ENCODE results near the gene CYSTM1. TPM values are rescaled to one million over a fixed set of nuclear protein-coding genes. Genes with fewer than 3 reads are reported as not detected.
A peak's percentile ranks its signal among the peaks of the same experiment; 100 is the strongest.

The CYSTM1 gene
- total and polyA plus RNA-seq, 3 experiments from 2014 or later = 11.1 to 17.3 (median 13.9) TPM

DNA sequence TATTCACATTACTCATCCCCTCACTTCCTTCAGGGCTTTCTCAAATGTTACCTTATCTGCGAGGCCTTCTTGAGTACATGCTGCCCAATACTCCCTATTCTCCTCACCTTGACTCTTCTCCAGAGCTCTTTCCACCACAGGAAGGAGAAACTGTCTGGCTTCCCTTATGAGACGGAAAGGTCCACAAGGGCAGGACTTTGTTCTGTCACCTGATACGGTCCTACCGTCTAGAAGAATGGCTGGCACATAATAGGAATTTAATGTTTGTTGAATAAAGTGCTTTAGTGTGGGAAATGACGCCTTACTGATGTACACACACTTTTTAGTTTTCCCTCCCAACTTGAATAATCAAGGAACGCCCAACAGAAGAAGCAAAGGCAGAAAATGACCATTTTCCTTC, 75.4 kb downstream of the CYSTM1 start:
- peaks cover 16% of the 10 kb centered on the region for H3K4me1 ChIP-seq (ENCODE audit: insufficient read depth, low read length)
- Mint-ChIP-seq H3K36me3 (peaks cover 0 to 29% (median 5%) of the 10 kb centered on the region in 3 donors), H3K4me1 (peaks cover 22 to 32% (median 28%) of the 10 kb centered on the region in 3 donors), H3K9me3 (no peaks in the 10 kb centered on the region), H3K27ac (peak overlapping the region in 4 of 8 donors; percentile 9 to 79 (median 56)), H3K27me3 (no peaks in the 10 kb centered on the region), H3K4me3 (no peak overlapping the region)
- no peak overlapping the region for H3K27ac ChIP-seq (ENCODE audit: low read depth, low read length)
- no peaks in the 10 kb centered on the region for H3K27me3 ChIP-seq (ENCODE audit: insufficient read depth, low read length, poor library complexity, severe bottlenecking)
- H3K9me3 ChIP-seq (ENCODE audit: low read length) = no peaks in the 10 kb centered on the region
- no peaks in the 10 kb centered on the region for H3K36me3 ChIP-seq (ENCODE audit: insufficient read depth, low read length)
- ChIA-PET CTCF (interaction anchor here (1.2 kb wide), 1 partner anchor 102 kb away, joined by 3 read pairs; no protein-coding TSS in a partner anchor), POLR2A (no interaction called here)
- no peak for DNase-seq
- no peak overlapping the region for H3K4me3 ChIP-seq (ENCODE audit: low read length)

DNA sequence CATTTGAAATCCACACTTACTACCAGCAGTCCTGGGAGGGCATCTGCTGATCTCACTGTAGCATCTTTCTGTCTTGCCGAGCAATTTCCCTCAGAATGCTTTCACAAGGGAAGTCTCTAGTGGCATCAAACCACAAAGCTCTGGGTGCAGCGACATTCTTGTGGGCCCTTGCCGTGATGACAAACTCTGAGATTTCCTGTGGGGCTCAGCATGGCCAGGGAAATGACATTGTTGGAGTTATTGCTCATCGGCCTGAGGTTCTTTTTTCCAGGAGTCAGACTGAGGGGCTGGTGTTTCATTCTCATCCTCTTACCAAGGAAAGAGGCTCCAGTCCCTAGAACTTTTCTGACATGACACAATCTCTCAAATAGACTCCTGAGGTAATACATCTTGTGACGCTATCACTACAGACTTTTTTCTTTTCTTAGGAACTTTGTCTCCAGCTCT, 76.6 kb downstream of the CYSTM1 start:
- peaks cover 14% of the 10 kb centered on the region for H3K4me1 ChIP-seq (ENCODE audit: insufficient read depth, low read length)

DNA sequence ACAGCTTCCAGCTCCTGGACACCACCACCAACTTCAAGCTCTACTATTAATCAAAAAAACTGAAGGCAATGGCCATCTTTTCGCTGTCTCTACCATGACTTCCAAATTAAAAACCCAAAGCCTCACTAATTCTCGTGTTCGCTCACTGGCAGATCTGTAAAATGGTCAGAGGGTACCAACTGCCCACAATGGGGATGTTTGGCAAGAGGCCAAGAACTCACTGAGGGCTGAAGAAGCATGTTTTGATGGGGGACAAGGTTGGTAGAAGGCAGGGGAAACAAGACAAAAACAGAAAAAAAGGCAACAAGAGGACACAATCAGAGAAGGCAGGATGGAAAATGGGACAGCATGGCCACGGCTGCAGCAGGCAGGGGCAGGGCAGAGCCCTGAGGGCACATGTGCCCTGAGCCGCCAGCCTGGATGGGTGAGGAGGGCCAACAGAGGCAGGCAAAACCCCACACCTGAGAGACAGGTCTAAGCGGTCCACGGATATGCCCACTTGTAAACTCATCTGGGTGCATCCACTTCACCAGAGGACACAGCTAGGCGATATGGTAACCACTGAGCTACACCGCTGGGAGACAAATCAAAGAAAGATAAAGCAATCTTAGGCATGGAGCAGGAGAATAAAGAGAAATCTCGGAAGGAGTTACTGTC, 77.6 kb downstream of the CYSTM1 start:
- Mint-ChIP-seq H3K9me3 (no peaks in the 10 kb centered on the region), H3K27ac (peak overlapping the region in 5 of 8 donors; percentile 31 to 92 (median 80)), H3K36me3 (peaks cover 5 to 14% (median 9%) of the 10 kb centered on the region in 3 donors), H3K4me3 (peak overlapping the region in 1 of 7 donors; percentile 15), H3K27me3 (no peaks in the 10 kb centered on the region), H3K4me1 (peaks cover 27 to 37% (median 33%) of the 10 kb centered on the region in 3 donors)
- Histone ChIP-seq H3K27ac (ENCODE audit: low read depth, low read length) (no peak overlapping the region), H3K9me3 (ENCODE audit: low read length) (no peaks in the 10 kb centered on the region), H3K36me3 (ENCODE audit: insufficient read depth, low read length) (no peaks in the 10 kb centered on the region), H3K4me1 (ENCODE audit: insufficient read depth, low read length) (peaks cover 14% of the 10 kb centered on the region), H3K4me3 (ENCODE audit: low read length) (no peak overlapping the region), H3K27me3 (ENCODE audit: insufficient read depth, low read length, poor library complexity, severe bottlenecking) (no peaks in the 10 kb centered on the region)
- ChIA-PET CTCF (no interaction called here), POLR2A (no interaction called here)
- DNase-seq = no peak

More for the DNA sequence above, 76.6 kb downstream of the CYSTM1 start:
- Mint-ChIP-seq H3K27ac (peak overlapping the region; percentile 48 to 92 (median 86)), H3K9me3 (no peaks in the 10 kb centered on the region), H3K4me3 (no peak overlapping the region), H3K4me1 (peaks cover 22 to 32% (median 28%) of the 10 kb centered on the region in 3 donors), H3K27me3 (no peaks in the 10 kb centered on the region), H3K36me3 (peaks cover 0 to 17% (median 5%) of the 10 kb centered on the region in 3 donors)
- ChIA-PET CTCF (interaction anchor here (0.5 to 1.2 kb wide), 2 partner anchors 100 to 109 kb away, joined by 3 read pairs; no protein-coding TSS in a partner anchor), POLR2A (no interaction called here)
- peak in 3 of 5 donors; percentile 2 to 28 (median 26) for DNase-seq
- Histone ChIP-seq H3K27ac (ENCODE audit: low read depth, low read length) (no peak overlapping the region), H3K4me3 (ENCODE audit: low read length) (no peak overlapping the region), H3K9me3 (ENCODE audit: low read length) (no peaks in the 10 kb centered on the region), H3K36me3 (ENCODE audit: insufficient read depth, low read length) (no peaks in the 10 kb centered on the region), H3K27me3 (ENCODE audit: insufficient read depth, low read length, poor library complexity, severe bottlenecking) (no peaks in the 10 kb centered on the region)

DNA sequence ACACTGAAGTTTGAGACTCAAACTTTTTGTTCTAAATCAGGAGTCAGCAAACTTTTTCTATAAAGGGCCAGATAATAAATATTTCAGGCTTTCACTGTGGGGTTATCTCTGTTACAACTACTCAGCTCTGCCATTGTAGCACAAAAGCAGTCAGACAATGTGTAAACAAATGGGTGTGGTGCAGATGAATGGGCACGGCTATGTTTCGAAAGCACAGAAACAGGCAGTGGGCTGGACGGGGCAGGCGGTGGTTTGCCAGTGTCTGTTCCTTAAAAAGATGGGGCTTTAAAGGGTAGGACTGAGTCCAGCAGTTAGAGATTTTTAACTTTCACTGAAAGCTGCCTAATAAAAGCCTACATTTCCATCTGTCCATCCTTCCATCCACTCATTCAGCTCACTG, 79.0 kb downstream of the CYSTM1 start:
- H3K4me3 ChIP-seq (ENCODE audit: low read length) = no peak overlapping the region
- CTCF ChIA-PET = no interaction called here
- H3K4me1 Mint-ChIP-seq = peaks cover 37 to 48% (median 43%) of the 10 kb centered on the region in 3 donors
- no peak overlapping the region for H3K4me3 Mint-ChIP-seq
- no peaks in the 10 kb centered on the region for H3K9me3 ChIP-seq (ENCODE audit: low read length)
- no peaks in the 10 kb centered on the region for H3K27me3 ChIP-seq (ENCODE audit: insufficient read depth, low read length, poor library complexity, severe bottlenecking)
- no peak for DNase-seq
- no peaks in the 10 kb centered on the region for H3K36me3 ChIP-seq (ENCODE audit: insufficient read depth, low read length)
- no peak overlapping the region for H3K27ac Mint-ChIP-seq
- H3K4me1 ChIP-seq (ENCODE audit: insufficient read depth, low read length) = peaks cover 21% of the 10 kb centered on the region
- no peaks in the 10 kb centered on the region for H3K9me3 Mint-ChIP-seq
- POLR2A ChIA-PET = no interaction called here
- H3K27me3 Mint-ChIP-seq = no peaks in the 10 kb centered on the region
- H3K36me3 Mint-ChIP-seq = peaks cover 6 to 24% (median 19%) of the 10 kb centered on the region in 3 donors
- no peak overlapping the region for H3K27ac ChIP-seq (ENCODE audit: low read depth, low read length)

DNA sequence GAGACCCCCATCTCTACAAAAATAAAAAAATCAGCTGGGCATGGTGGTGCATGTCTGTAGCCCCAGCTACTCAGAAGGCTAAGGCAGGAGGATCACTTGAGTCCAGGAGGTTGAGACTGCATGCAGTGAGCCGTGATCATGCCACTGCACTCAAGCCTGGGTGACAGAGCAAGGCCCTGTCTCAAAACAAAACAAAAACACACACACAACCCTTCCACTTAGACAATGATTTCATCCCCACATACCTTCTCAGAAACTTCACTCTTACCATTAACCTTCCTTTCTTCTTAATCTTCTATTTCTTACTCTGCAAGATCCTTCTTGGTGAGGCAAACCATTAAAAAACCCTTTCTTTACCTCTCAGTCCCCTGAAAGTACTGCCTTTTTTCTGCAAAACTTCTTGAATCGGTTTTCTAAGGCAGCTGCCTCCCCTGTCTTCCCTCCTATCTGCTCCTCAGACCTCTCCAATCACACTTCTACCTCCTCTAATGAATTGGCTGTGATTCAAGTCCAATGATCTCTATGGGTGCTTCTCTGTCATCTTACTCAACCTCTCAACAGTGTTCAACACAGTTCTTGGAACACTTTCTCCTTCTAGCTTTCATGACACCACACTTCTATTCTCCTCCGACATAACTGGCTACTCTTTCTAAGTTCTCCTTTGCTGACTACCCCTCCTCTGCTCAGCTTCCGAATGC, 80.6 kb downstream of the CYSTM1 start:
- H3K4me3 ChIP-seq (ENCODE audit: low read length) = no peak overlapping the region
- H3K36me3 ChIP-seq (ENCODE audit: insufficient read depth, low read length) = no peaks in the 10 kb centered on the region
- CTCF ChIA-PET = interaction anchor here (1.3 to 1.5 kb wide), 2 partner anchors 11 to 16 kb away, joined by 3 to 4 read pairs; no protein-coding TSS in a partner anchor
- Mint-ChIP-seq H3K36me3 (peaks cover 6 to 23% (median 21%) of the 10 kb centered on the region in 3 donors), H3K9me3 (no peaks in the 10 kb centered on the region), H3K4me1 (peaks cover 45 to 57% (median 52%) of the 10 kb centered on the region in 3 donors), H3K27me3 (no peaks in the 10 kb centered on the region), H3K4me3 (no peak overlapping the region), H3K27ac (no peak overlapping the region)
- no peak overlapping the region for H3K27ac ChIP-seq (ENCODE audit: low read depth, low read length)
- no peaks in the 10 kb centered on the region for H3K27me3 ChIP-seq (ENCODE audit: insufficient read depth, low read length, poor library complexity, severe bottlenecking)
- H3K9me3 ChIP-seq (ENCODE audit: low read length) = no peaks in the 10 kb centered on the region
- DNase-seq = no peak
- POLR2A ChIA-PET = no interaction called here
- H3K4me1 ChIP-seq (ENCODE audit: insufficient read depth, low read length) = peaks cover 31% of the 10 kb centered on the region

DNA sequence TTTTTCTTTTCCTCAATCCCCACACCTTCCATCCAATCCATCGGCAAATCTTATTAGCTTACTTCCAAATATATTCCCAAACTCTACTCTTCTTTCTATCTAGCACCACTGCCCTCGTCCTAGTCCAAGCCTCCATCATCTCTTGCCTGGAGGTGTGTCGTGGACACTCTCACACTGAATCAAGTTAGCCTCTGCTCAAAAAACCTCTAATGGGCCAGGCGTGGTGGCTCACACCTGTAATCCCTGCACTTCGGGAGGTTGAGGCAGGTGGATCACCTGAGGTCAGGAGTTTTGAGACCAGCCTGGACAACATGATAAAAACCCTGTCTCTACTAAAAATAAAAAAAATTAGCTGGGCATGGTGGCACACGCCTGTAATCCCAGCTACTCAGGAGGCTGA, 81.7 kb downstream of the CYSTM1 start:
- no peaks in the 10 kb centered on the region for H3K27me3 Mint-ChIP-seq
- peaks cover 6 to 21% (median 20%) of the 10 kb centered on the region in 3 donors for H3K36me3 Mint-ChIP-seq
- ChIA-PET POLR2A (no interaction called here), CTCF (interaction anchor here (0.7 to 1.5 kb wide), 3 partner anchors 12 to 24 kb away, joined by 3 to 4 read pairs (median 3); no protein-coding TSS in a partner anchor)
- H3K4me1 Mint-ChIP-seq = peaks cover 45 to 58% (median 51%) of the 10 kb centered on the region in 3 donors
- no peaks in the 10 kb centered on the region for H3K9me3 Mint-ChIP-seq
- Histone ChIP-seq H3K36me3 (ENCODE audit: insufficient read depth, low read length) (no peaks in the 10 kb centered on the region), H3K27me3 (ENCODE audit: insufficient read depth, low read length, poor library complexity, severe bottlenecking) (no peaks in the 10 kb centered on the region), H3K27ac (ENCODE audit: low read depth, low read length) (no peak overlapping the region), H3K9me3 (ENCODE audit: low read length) (no peaks in the 10 kb centered on the region), H3K4me1 (ENCODE audit: insufficient read depth, low read length) (peaks cover 25% of the 10 kb centered on the region), H3K4me3 (ENCODE audit: low read length) (no peak overlapping the region)
- H3K27ac Mint-ChIP-seq = no peak overlapping the region
- DNase-seq = no peak
- H3K4me3 Mint-ChIP-seq = no peak overlapping the region

DNA sequence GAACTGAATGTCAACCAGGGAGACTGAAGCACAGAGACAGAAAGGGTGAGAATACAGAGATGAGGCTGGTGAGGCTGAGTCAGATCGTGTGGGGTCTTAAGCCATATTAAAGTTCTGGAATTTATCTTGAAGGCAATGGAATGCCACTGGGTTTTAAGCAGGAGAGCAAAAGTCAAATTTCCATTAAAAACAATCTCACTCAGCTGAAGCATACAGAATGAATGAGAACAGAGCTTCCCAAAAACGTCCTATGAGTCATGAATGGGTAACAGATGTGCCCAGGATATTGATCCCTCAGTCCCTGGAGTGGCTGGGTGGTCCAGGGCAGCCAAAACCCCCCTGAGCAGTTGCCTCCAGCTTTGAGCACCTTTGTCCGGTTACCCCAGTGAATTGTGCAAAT, 83.0 kb downstream of the CYSTM1 start:
- no peaks in the 10 kb centered on the region for H3K9me3 Mint-ChIP-seq
- H3K27me3 Mint-ChIP-seq = no peaks in the 10 kb centered on the region
- peak overlapping the region in 4 of 8 donors; percentile 19 to 82 (median 43) for H3K27ac Mint-ChIP-seq
- H3K4me3 Mint-ChIP-seq = peak overlapping the region in 1 of 7 donors; percentile 14
- CTCF ChIA-PET = no interaction called here
- POLR2A ChIA-PET = interaction anchor here (0.6 kb wide), 1 partner anchor 18 kb away, joined by 7 read pairs; no protein-coding TSS in a partner anchor
- no peak overlapping the region for H3K4me3 ChIP-seq (ENCODE audit: low read length)
- no peaks in the 10 kb centered on the region for H3K9me3 ChIP-seq (ENCODE audit: low read length)
- H3K27me3 ChIP-seq (ENCODE audit: insufficient read depth, low read length, poor library complexity, severe bottlenecking) = no peaks in the 10 kb centered on the region
- H3K4me1 Mint-ChIP-seq = peaks cover 40 to 46% (median 43%) of the 10 kb centered on the region in 3 donors
- no peaks in the 10 kb centered on the region for H3K36me3 ChIP-seq (ENCODE audit: insufficient read depth, low read length)
- H3K36me3 Mint-ChIP-seq = peaks cover 6 to 28% (median 22%) of the 10 kb centered on the region in 3 donors
- DNase-seq = no peak
- peaks cover 17% of the 10 kb centered on the region for H3K4me1 ChIP-seq (ENCODE audit: insufficient read depth, low read length)
- H3K27ac ChIP-seq (ENCODE audit: low read depth, low read length) = no peak overlapping the region

DNA sequence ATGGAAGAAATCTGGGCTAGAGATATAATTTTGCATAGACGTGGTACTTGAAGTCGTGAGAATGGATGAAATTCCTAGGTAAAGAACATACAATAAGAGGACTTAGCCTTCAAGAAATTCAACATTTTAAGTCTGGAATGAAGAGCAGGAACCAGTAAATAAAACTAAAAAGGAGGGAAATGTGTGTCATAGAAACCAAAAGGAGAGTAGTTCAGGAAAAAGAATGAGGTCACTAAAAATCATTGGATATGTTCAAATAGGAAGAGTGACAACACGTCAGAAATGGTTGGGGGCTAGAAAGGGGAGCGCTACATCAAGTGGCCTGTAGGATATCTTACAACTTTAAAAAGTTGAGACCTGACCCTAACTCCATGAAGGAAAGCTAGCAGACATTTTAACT, 83.9 kb downstream of the CYSTM1 start:
- POLR2A ChIA-PET = no interaction called here

More for the DNA sequence above, 83.9 kb downstream of the CYSTM1 start:
- CTCF ChIA-PET = no interaction called here
- Histone ChIP-seq H3K27me3 (ENCODE audit: insufficient read depth, low read length, poor library complexity, severe bottlenecking) (no peaks in the 10 kb centered on the region), H3K36me3 (ENCODE audit: insufficient read depth, low read length) (no peaks in the 10 kb centered on the region), H3K9me3 (ENCODE audit: low read length) (no peaks in the 10 kb centered on the region), H3K27ac (ENCODE audit: low read depth, low read length) (no peak overlapping the region), H3K4me3 (ENCODE audit: low read length) (no peak overlapping the region), H3K4me1 (ENCODE audit: insufficient read depth, low read length) (peaks cover 17% of the 10 kb centered on the region)
- H3K36me3 Mint-ChIP-seq = peaks cover 6 to 29% (median 22%) of the 10 kb centered on the region in 3 donors
- H3K9me3 Mint-ChIP-seq = no peaks in the 10 kb centered on the region
- peak overlapping the region in 7 of 8 donors; percentile 2 to 84 (median 48) for H3K27ac Mint-ChIP-seq
- H3K4me3 Mint-ChIP-seq = peak overlapping the region in 2 of 7 donors; percentile 46 to 64
- no peaks in the 10 kb centered on the region for H3K27me3 Mint-ChIP-seq
- H3K4me1 Mint-ChIP-seq = peaks cover 38 to 41% (median 40%) of the 10 kb centered on the region in 3 donors
- DNase-seq = no peak

Data from CD8-positive, alpha-beta memory T cell (primary cell).